ENCODE measurements around the gene RMDN3. TPM values are rescaled to one million over a fixed set of nuclear protein-coding genes. Genes with fewer than 3 reads are reported as not detected.

Gene RMDN3
- polyA plus RNA-seq, 1 donor: 79.8 TPM

GRCh38 chr15:40790718-40791117 is 35.7 kb upstream of the RMDN3 start:
- Histone ChIP-seq H3K27ac (ENCODE audit: low read length) (no peak overlapping the region), H3K4me3 (ENCODE audit: low read length) (no peak overlapping the region), H3K4me1 (ENCODE audit: control insufficient read depth, insufficient read depth, low read length) (peaks cover 21% of the 10 kb centered on the region), H3K36me3 (ENCODE audit: control insufficient read depth, insufficient read depth, low read length) (peaks cover 9% of the 10 kb centered on the region), H3K27me3 (ENCODE audit: control insufficient read depth, insufficient read depth, low read length) (no peaks in the 10 kb centered on the region), H3K9me3 (ENCODE audit: control insufficient read depth, low read depth, low read length) (no peaks in the 10 kb centered on the region)
- no peak for DNase-seq
- WGBS (ENCODE audit: insufficient coverage, low lambda C conversion rate): 94% methylated on average over 2 of the region's 3 CpGs

- Histone ChIP-seq H3K36me3 (ENCODE audit: control insufficient read depth, insufficient read depth, low read length) (peaks cover 9% of the 10 kb centered on the region), H3K27ac (ENCODE audit: low read length) (no peak overlapping the region), H3K27me3 (ENCODE audit: control insufficient read depth, insufficient read depth, low read length) (no peaks in the 10 kb centered on the region), H3K4me1 (ENCODE audit: control insufficient read depth, insufficient read depth, low read length) (peaks cover 21% of the 10 kb centered on the region), H3K4me3 (ENCODE audit: low read length) (no peak overlapping the region), H3K9me3 (ENCODE audit: control insufficient read depth, low read depth, low read length) (no peaks in the 10 kb centered on the region)
- no CpG with 5 or more reads among the region's 8 CpGs for WGBS (ENCODE audit: insufficient coverage, low lambda C conversion rate)
- DNase-seq: no peak
Measured at GRCh38 chr15:40789999-40790398, 34.9 kb upstream of the RMDN3 start.

GRCh38 chr15:40789119-40789518 is 34.1 kb upstream of the RMDN3 start:
- Histone ChIP-seq H3K27ac (ENCODE audit: low read length) (no peak overlapping the region), H3K4me3 (ENCODE audit: low read length) (no peak overlapping the region), H3K4me1 (ENCODE audit: control insufficient read depth, insufficient read depth, low read length) (peaks cover 21% of the 10 kb centered on the region), H3K36me3 (ENCODE audit: control insufficient read depth, insufficient read depth, low read length) (peaks cover 11% of the 10 kb centered on the region), H3K9me3 (ENCODE audit: control insufficient read depth, low read depth, low read length) (no peaks in the 10 kb centered on the region), H3K27me3 (ENCODE audit: control insufficient read depth, insufficient read depth, low read length) (no peaks in the 10 kb centered on the region)
- 68% methylated on average over 3 of the region's 5 CpGs for WGBS (ENCODE audit: insufficient coverage, low lambda C conversion rate)
- DNase-seq: no peak

GRCh38 chr15:40787991-40788390 is 32.9 kb upstream of the RMDN3 start:
- no peaks in the 10 kb centered on the region for H3K9me3 ChIP-seq (ENCODE audit: control insufficient read depth, low read depth, low read length)
- no peak for DNase-seq
- H3K27me3 ChIP-seq (ENCODE audit: control insufficient read depth, insufficient read depth, low read length): no peaks in the 10 kb centered on the region
- H3K27ac ChIP-seq (ENCODE audit: low read length): peak overlapping the region; percentile 31
- peaks cover 16% of the 10 kb centered on the region for H3K4me1 ChIP-seq (ENCODE audit: control insufficient read depth, insufficient read depth, low read length)
- H3K36me3 ChIP-seq (ENCODE audit: control insufficient read depth, insufficient read depth, low read length): peaks cover 11% of the 10 kb centered on the region
- WGBS (ENCODE audit: insufficient coverage, low lambda C conversion rate): no CpG with 5 or more reads among the region's 6 CpGs
- H3K4me3 ChIP-seq (ENCODE audit: low read length): no peak overlapping the region

- no CpG with 5 or more reads among the region's 4 CpGs for WGBS (ENCODE audit: insufficient coverage, low lambda C conversion rate)
- H3K36me3 ChIP-seq (ENCODE audit: control insufficient read depth, insufficient read depth, low read length): peaks cover 8% of the 10 kb centered on the region
- H3K27ac ChIP-seq (ENCODE audit: low read length): peak overlapping the region; percentile 31
- peaks cover 16% of the 10 kb centered on the region for H3K4me1 ChIP-seq (ENCODE audit: control insufficient read depth, insufficient read depth, low read length)
- H3K9me3 ChIP-seq (ENCODE audit: control insufficient read depth, low read depth, low read length): no peaks in the 10 kb centered on the region
- H3K4me3 ChIP-seq (ENCODE audit: low read length): no peak overlapping the region
- H3K27me3 ChIP-seq (ENCODE audit: control insufficient read depth, insufficient read depth, low read length): no peaks in the 10 kb centered on the region
- DNase-seq: peak; percentile 67 to 85
Measured at GRCh38 chr15:40787344-40787841, 32.3 kb upstream of the RMDN3 start.

GRCh38 chr15:40785814-40786213 is 30.8 kb upstream of the RMDN3 start:
- WGBS (ENCODE audit: insufficient coverage, low lambda C conversion rate): no CpG with 5 or more reads among the region's 2 CpGs
- no peak for DNase-seq
- Histone ChIP-seq H3K27ac (ENCODE audit: low read length) (no peak overlapping the region), H3K9me3 (ENCODE audit: control insufficient read depth, low read depth, low read length) (no peaks in the 10 kb centered on the region), H3K36me3 (ENCODE audit: control insufficient read depth, insufficient read depth, low read length) (peaks cover 2% of the 10 kb centered on the region), H3K4me3 (ENCODE audit: low read length) (no peak overlapping the region), H3K4me1 (ENCODE audit: control insufficient read depth, insufficient read depth, low read length) (peaks cover 16% of the 10 kb centered on the region), H3K27me3 (ENCODE audit: control insufficient read depth, insufficient read depth, low read length) (no peaks in the 10 kb centered on the region)

GRCh38 chr15:40785164-40785563 is 30.1 kb upstream of the RMDN3 start:
- H3K27ac ChIP-seq (ENCODE audit: low read length): no peak overlapping the region
- H3K27me3 ChIP-seq (ENCODE audit: control insufficient read depth, insufficient read depth, low read length): no peaks in the 10 kb centered on the region
- no peaks in the 10 kb centered on the region for H3K9me3 ChIP-seq (ENCODE audit: control insufficient read depth, low read depth, low read length)
- peaks cover 16% of the 10 kb centered on the region for H3K4me1 ChIP-seq (ENCODE audit: control insufficient read depth, insufficient read depth, low read length)
- WGBS (ENCODE audit: insufficient coverage, low lambda C conversion rate): 90% methylated on average over 2 of the region's 3 CpGs
- H3K4me3 ChIP-seq (ENCODE audit: low read length): no peak overlapping the region
- DNase-seq: no peak
- H3K36me3 ChIP-seq (ENCODE audit: control insufficient read depth, insufficient read depth, low read length): peaks cover 2% of the 10 kb centered on the region

- Histone ChIP-seq H3K4me1 (ENCODE audit: control insufficient read depth, insufficient read depth, low read length) (peaks cover 12% of the 10 kb centered on the region), H3K9me3 (ENCODE audit: control insufficient read depth, low read depth, low read length) (no peaks in the 10 kb centered on the region), H3K4me3 (ENCODE audit: low read length) (no peak overlapping the region), H3K27ac (ENCODE audit: low read length) (no peak overlapping the region), H3K27me3 (ENCODE audit: control insufficient read depth, insufficient read depth, low read length) (no peaks in the 10 kb centered on the region), H3K36me3 (ENCODE audit: control insufficient read depth, insufficient read depth, low read length) (peaks cover 20% of the 10 kb centered on the region)
- 71% methylated on average over 1 of the region's 8 CpGs for WGBS (ENCODE audit: insufficient coverage, low lambda C conversion rate)
- DNase-seq: peak; percentile 69 to 71
Measured at GRCh38 chr15:40782609-40783227, 27.7 kb upstream of the RMDN3 start.

- H3K27me3 ChIP-seq (ENCODE audit: control insufficient read depth, insufficient read depth, low read length): no peaks in the 10 kb centered on the region
- H3K4me3 ChIP-seq (ENCODE audit: low read length): no peak overlapping the region
- no peak overlapping the region for H3K27ac ChIP-seq (ENCODE audit: low read length)
- WGBS (ENCODE audit: insufficient coverage, low lambda C conversion rate): no CpG with 5 or more reads among the region's 11 CpGs
- DNase-seq: no peak
- peaks cover under 1% of the 10 kb centered on the region for H3K4me1 ChIP-seq (ENCODE audit: control insufficient read depth, insufficient read depth, low read length)
- peaks cover 70% of the 10 kb centered on the region for H3K36me3 ChIP-seq (ENCODE audit: control insufficient read depth, insufficient read depth, low read length)
- H3K9me3 ChIP-seq (ENCODE audit: control insufficient read depth, low read depth, low read length): no peaks in the 10 kb centered on the region
Measured at GRCh38 chr15:40776537-40777141, 21.6 kb upstream of the RMDN3 start.

- WGBS (ENCODE audit: insufficient coverage, low lambda C conversion rate): no CpG with 5 or more reads among the region's 14 CpGs
- Histone ChIP-seq H3K9me3 (ENCODE audit: control insufficient read depth, low read depth, low read length) (no peaks in the 10 kb centered on the region), H3K4me3 (ENCODE audit: low read length) (no peak overlapping the region), H3K27ac (ENCODE audit: low read length) (no peak overlapping the region), H3K4me1 (ENCODE audit: control insufficient read depth, insufficient read depth, low read length) (peaks cover 8% of the 10 kb centered on the region), H3K36me3 (ENCODE audit: control insufficient read depth, insufficient read depth, low read length) (peaks cover 72% of the 10 kb centered on the region), H3K27me3 (ENCODE audit: control insufficient read depth, insufficient read depth, low read length) (no peaks in the 10 kb centered on the region)
- no peak for DNase-seq
Measured at GRCh38 chr15:40775740-40776536, 20.9 kb upstream of the RMDN3 start.

All from large intestine (tissue), 3 donors.